ENCODE measurements around the gene DDX39A.
"Not testable (repeated sequence)": the region's sequence is repeated elsewhere in the genome, so short reads cannot be mapped to it uniquely, and the experiment has no call there.

DDX39A gene

GRCh38 chr19:14419106-14419813 lies at the start of gene DDX39A:
Gene DDX39A (minus strand): TSS chr19:14419341. CDS start chr19:14413220, 6,121 bp downstream.
- DNase-seq, result peak; percentile 99

- DNase-seq, result no peak
These were observed 48.7 kb upstream of the DDX39A start for GRCh38 chr19:14467816-14468215.

GRCh38 chr19:14467391-14467790 lies 48.2 kb upstream of the DDX39A start:
- DNase-seq, result no peak

GRCh38 chr19:14463747-14464146 lies 44.6 kb upstream of the DDX39A start:
- no peak for DNase-seq

DNA sequence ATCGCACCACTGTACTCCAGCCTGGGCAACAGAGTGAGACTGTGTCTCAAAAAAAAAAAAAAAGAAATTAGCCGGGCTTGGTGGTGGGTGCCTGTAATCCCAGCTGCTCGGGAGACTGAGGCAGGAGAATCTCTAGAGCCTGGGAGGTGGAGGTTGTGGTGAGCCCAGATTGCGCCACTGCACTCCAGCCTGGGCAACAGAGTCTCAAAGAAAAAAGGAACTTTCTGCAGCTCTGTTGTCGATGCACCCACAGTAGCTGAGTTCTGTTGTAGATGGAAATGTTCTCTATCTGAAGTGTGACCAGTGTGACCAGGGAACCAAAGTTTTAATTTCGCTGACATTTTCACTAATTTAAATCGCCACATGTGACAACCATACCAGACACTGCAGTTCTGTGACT lies 43.3 kb upstream of the DDX39A start:
- not testable (repeated sequence) for DNase-seq

- DNase-seq, result no peak
These were observed 41.8 kb upstream of the DDX39A start for GRCh38 chr19:14460935-14461334.

DNA sequence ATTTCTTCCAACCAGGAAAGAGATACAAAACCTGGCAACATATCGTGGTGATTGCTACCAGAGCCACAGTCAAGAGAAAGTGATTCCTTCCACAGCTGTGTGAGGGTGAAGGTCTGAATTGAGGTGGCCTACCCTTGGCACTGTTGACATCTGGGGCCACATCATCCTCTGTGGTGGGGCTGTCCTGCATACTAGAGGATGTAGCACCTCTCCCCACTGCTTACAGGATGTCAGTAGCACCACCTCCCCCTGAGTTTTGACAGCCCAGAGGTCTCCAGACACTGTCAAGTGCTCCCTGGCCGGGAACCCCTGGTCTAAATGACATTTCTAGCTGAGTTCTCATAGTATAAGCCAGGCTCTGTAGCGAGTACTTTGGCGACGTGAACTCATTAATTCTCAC lies 40.6 kb upstream of the DDX39A start:
- DNase-seq, result no peak

DNA sequence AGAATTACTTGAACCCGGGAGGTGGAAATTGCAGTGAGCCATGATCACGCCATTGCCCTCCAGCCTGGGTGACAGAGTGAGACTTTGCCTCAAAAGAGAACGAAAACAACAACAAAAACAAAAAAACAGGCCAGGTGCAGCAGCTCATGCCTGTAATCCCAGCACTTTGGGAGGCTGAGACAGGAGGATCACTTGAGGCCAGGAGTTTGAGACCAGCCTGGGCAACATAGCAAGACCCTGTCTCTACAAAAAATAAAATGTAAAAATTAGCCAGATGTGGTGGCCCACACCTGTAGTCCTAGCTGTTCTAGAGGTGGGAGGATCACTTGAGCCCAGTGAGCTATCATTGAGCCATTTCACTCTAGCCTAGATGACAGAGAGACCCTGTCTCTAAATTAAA lies 33.2 kb upstream of the DDX39A start:
- DNase-seq, result not testable (repeated sequence)

- DNase-seq, result no peak
These were observed 31.7 kb upstream of the DDX39A start for GRCh38 chr19:14450876-14451275.

DNA sequence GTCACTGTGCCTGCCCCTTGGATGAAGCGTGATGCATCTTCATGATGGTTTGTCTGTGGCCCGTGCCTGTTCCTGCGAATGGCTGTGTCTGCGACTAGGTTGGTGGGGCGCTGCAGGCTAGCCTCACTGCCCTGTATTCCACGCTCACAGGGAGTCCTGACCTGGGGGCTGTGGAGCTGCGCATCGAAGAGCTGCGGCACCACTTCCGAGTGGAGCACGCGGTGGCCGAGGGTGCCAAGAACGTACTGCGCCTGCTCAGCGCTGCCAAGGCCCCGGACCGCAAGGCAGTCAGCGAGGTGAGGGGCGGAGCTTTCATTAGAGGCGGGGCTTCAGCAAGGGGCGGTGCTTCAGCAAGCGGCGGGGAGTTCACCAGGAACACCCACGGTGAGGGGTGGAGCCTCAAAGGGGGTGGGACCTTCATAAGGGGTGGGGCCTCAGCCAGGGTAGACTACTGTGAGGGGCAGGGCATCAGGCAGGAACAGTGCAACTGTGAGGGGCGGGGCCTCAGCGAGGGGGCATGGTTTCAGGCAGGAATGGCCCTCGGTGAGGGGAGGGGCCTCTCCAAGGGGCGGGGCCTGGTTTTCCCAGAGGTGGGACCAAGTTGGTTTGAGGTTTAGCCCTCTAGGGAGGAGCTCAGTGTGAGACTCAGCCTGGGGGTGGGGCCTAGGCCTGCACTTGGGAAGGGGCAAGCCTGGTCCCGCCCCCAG lies 31.2 kb upstream of the DDX39A start:
- DNase-seq, result no peak

- DNase-seq, result no peak
These were observed 30.2 kb upstream of the DDX39A start for GRCh38 chr19:14449321-14449720.

DNA sequence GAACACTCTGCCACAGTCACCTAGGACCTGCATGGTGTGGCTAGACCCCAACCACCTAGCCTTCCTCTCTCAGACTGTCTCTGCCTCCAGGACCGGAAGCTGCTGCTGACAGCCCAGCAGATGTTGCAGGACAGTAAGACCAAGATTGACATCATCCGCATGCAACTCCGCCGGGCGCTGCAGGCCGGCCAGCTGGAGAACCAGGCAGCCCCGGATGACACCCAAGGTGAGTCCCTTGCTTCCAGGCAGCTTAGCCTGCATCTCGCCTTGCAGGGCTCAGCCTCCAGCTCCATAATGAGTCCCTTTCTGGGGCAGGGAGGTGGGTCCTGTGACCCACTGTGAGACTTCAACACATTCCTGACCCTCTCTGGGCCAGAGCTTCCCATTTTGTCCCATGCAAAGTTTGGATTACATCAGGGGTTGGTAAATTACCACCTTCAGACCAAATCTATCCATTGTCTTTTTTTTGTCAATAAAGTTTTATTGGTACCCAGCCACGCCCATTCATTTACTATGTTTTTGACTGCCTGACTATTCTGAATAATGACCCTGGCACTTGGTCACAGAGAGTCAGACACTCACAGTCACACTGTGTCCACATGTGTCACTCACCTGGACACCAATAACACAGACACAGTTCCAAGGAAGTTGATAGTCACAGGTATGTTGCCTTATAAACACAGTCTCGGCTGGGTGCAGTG lies 27.3 kb upstream of the DDX39A start:
- no peak for DNase-seq

DNA sequence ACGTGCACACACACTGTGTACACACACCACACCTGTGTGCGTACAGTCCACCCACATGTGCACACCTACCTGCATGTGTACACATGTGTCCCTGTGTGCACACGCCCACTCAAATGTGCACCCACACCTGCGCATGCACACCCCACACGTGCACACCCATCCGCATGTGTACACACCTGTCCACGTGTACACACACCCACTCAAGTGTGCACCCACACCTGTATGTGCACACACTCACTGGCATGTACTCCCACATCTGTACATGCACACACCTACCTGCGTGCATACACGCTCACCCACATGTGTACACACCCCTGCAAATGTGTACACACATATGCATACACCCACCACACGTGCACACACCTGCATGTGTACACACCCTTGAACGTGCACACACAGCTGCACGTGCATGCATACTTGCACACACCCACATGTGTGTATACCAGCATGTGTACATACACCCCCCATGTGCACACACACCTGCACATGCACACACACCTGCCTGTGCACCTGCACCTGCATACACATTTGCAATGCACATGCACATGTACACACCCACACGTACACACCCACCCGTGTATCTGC lies 24.6 kb upstream of the DDX39A start:
- DNase-seq, result no peak

DNA sequence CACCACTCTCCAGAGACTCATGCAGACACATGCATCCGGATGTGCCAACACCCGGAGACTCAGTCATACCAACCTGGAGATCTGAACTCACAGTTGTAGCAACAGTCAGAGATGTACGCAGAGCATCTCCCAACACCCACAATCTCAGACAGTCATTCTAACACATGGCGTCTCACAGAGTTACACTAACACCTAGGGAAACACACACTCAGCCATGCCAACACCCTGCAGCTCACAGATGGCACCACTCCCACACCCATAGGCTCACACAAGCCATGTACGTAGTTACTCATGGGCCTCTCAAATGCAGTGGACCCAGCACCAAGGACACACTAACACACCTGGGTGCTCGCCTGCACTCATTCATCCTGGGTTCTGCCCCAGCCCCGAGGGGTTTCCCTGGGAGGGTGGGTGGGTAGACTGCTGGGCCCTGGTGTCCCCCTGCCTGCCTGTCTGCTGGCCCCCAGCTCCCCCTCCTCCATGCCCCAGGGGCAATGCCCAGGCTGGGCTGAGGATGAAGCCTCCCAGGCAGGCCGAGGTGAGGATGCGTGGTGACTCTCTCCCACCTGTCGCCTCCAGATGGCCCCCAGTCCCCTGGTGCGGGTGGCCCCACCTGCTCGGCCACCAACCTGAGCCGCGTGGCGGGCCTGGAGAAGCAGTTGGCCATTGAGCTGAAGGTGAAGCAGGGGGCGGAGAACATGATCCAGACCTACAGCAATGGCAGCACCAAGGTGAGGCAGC lies 23.9 kb upstream of the DDX39A start:
- DNase-seq, result no peak

DNA sequence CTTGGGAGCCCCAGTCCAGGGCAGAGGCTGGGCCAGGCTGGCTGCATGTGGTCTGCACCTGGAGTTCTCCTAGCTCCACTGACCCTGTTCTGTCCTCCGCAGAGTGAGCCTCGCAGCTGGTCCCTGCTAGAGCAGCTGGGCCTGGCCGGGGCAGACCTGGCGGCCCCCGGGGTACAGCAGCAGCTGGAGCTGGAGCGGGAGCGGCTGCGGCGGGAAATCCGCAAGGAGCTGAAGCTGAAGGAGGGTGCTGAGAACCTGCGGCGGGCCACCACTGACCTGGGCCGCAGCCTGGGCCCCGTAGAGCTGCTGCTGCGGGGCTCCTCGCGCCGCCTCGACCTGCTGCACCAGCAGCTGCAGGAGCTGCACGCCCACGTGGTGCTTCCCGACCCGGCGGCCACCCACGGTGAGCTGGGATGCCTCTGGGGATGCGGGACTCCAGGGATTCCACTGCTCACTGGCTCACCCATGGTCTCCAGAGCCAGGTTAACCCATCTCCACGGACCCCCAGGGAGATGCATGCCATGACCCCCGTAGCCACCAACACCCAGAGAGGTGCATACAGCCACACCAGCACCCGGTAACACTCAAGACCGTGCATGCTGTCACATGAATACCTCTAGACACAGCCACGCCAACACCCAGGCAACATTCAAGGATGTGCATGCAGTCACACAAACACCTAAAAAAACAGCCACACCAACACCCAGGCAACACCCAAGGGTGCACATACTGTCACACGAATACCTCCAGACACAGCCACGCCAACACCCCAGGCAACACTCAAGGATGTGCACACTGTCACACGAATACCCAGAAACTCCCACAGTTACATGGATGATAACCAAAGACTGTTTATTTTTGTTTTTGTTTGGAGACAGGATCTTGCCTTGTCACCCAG lies 22.1 kb upstream of the DDX39A start:
- no peak for DNase-seq

- no peak for DNase-seq
These were observed 20.9 kb upstream of the DDX39A start for GRCh38 chr19:14440049-14440448.

DNA sequence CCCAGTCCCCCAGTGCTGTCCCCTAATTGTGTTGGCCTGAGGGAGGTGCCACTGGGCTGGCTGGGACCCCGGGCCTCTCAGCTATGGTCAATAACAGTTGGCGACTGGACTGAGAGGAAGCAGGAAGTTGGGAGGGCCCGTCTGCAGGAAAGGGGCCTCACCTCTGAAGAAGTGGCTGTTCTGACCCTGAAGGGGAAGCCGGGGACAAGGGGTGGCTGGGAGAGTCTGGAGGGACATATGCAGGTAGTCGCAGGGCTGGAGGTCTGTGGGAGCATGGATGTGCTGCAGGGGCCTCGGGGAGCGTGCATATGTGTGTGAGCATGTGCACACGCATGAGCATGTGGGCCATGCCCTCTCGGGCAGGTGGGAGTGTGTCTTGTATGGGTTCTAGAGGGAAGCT lies 19.9 kb upstream of the DDX39A start:
- no peak for DNase-seq

DNA sequence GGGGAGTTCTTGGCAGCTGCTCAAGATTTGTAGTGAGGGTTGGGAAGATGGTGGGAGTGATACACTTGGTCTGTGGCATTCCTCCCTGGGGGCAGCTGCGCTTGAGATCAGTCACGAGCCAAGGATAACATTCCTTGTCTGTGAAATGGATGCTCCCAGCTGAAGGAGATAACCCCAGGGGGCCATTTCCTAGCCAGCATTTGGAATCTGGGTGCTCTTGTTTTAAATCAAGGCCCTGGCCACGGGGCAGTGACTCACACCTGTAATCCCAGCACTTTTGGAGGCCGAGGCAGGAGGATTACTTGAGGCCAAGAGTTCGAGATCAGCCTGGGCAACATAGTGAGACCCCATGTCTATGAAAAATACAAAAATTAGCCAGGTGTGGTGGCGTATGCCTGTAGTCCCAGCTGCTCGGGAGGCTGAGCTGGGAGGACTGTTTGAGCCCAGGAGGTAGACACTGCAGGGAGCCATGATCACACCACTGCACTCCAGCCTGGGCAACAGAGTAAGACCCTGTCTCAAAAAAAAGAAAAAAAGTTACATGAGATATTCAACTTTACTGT lies 18.5 kb upstream of the DDX39A start:
- DNase-seq, result no peak

DNA sequence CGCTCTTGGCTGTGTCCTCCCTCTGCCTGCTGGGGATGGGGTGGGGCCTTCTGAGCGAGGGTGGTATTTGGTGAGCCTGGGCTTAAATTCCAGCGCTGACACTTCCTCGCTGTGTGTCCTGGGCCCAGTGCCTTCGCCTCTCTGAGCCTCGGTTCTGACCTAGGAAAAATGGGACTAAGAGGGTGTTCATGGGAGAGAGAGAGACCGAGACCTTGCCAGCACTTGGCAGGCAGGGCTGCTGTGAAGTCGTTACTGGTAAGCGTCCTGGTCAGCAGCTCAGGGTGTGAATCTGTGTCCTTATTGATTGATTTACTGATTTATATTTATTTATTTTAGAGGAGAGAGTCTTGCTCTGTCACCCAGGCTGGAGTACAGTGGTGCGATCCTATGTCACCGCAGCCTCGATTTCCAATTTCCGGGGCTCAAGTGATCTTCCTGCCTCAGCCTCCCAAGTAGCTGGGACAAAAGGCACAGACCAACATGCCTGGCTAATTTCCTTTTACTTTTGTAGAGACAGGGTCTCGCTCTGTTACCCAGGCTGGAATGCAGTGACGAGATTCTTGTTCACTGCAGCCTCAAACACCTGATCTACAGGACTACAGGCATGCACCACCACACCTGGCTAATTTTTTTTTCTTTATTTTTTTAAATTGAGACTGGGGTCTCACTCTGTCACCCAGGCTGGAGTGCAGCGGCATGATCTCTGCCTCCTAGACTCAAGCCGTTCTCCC lies 16.3 kb upstream of the DDX39A start:
- DNase-seq, result no peak

DNA sequence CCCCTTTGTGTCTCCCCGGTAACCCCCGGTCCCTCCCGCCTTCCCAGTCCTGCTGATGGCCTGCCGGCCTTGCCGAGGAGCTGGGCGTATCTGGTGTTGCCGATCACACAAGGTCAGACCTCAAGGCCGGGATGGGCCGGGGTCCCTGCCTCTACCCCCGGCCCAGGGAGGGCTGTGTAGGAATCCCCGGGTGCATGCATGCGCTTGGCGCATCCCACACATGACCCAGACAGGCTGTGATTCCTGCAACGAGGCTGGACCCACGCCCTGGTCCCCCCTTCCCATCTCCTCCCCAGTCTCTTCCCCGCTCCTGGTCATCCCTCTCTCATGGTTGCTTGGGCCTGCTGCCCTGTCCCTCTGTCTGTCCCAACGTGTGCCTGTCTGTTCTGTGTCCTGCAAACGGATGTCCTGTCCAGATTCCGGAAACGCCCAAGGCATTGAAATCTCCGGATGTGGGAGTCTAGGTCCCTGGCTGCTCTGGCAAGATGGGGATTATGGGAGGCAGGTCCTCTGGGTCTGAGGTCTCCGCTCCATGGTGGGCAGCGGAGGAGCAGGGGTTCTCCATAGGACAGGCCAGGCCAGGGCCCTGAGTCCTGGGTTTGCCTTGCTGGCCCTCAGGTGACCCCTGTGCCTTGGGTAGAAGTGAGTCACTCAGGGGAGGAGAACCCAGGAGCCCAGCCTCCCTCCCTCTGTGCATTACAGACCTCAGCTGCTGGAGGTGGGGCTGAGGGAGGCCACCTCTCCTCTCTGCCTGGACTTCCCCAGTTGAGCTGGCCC lies 15.6 kb upstream of the DDX39A start:
- DNase-seq, result no peak

All from DMS79 (cell line).